Neuronal stem cell (in vitro differentiated cells): ENCODE measurements around the gene ESYT1.

Experiments used
- DNase-seq: peaks from one replicate; pipeline ENCODE4 v3.0.0-alpha.2; 2013; ENCODE audit warnings: low spot score
- H2AFZ ChIP-seq: one replicate; pipeline ENCODE4 v1.6.1; 2013; ENCODE audit warnings: mild to moderate bottlenecking, low read length, inconsistent platforms
- H2AK5ac ChIP-seq: 2 replicates; pipeline ENCODE4 v1.6.1; 2013; ENCODE audit warnings: low read depth, mild to moderate bottlenecking, inconsistent platforms, low read length, moderate library complexity, mixed read lengths
- H2BK120ac ChIP-seq: 2 replicates; pipeline ENCODE4 v1.6.1; 2013; ENCODE audit warnings: low read depth, mild to moderate bottlenecking, inconsistent platforms, low read length, moderate library complexity, mixed read lengths
- H2BK12ac ChIP-seq: one replicate; pipeline ENCODE4 v1.6.1; 2013; ENCODE audit warnings: low read length, inconsistent platforms
- H2BK15ac ChIP-seq: 2 replicates; pipeline ENCODE4 v1.6.1; 2013; ENCODE audit warnings: mild to moderate bottlenecking, low read length, inconsistent platforms, mixed read lengths
- H2BK5ac ChIP-seq: one replicate; pipeline ENCODE4 v1.6.1; 2013; ENCODE audit warnings: inconsistent platforms, mild to moderate bottlenecking, low read length, moderate library complexity
- H3K14ac ChIP-seq: one replicate; pipeline ENCODE4 v1.6.1; 2013; ENCODE audit warnings: low read length, inconsistent platforms
- H3K18ac ChIP-seq: 2 replicates; pipeline ENCODE4 v1.6.1; 2013; ENCODE audit warnings: low read length, inconsistent platforms
- H3K23ac ChIP-seq: 2 replicates; pipeline ENCODE4 v1.6.1; 2013; ENCODE audit warnings: low read depth, mild to moderate bottlenecking, mixed read lengths, low read length, inconsistent platforms; ENCODE audit not compliant: poor library complexity
- H3K27ac ChIP-seq: replicated peaks from 3 replicates; pipeline ENCODE4 v1.5.1; 2013; ENCODE audit warnings: low read length, inconsistent platforms
- H3K27me3 ChIP-seq, 3 experiments: 2 replicates each; pipeline ENCODE4 v1.6.1; 2013; ENCODE audit warnings: low read length in 3 of 3, mild to moderate bottlenecking in 2 of 3, inconsistent platforms in 1 of 3, low read depth in 1 of 3, mixed read lengths in 1 of 3, moderate library complexity in 1 of 3; ENCODE audit not compliant: control insufficient read depth in 3 of 3, insufficient read depth in 3 of 3
- H3K36me3 ChIP-seq, 2 donors: replicated peaks in 1 of 2; 2 replicates each; pipeline ENCODE4 v1.6.1; 2013; ENCODE audit warnings: low read length in 2 of 2; ENCODE audit not compliant: control insufficient read depth in 2 of 2, insufficient read depth in 2 of 2
- H3K4ac ChIP-seq: 2 replicates; pipeline ENCODE4 v1.6.1; 2013; ENCODE audit warnings: inconsistent platforms, mild to moderate bottlenecking, low read length, moderate library complexity
- H3K4me1 ChIP-seq, 2 donors: 1 replicate in 1 of 2; 2 replicates in 1 of 2; pipeline ENCODE4 v1.6.1; 2013; ENCODE audit warnings: low read length in 2 of 2, low read depth in 1 of 2; ENCODE audit not compliant: control insufficient read depth in 2 of 2, insufficient read depth in 1 of 2
- H3K4me2 ChIP-seq: one replicate; pipeline ENCODE4 v1.6.1; 2013; ENCODE audit warnings: mild to moderate bottlenecking, low read length, inconsistent platforms; ENCODE audit not compliant: insufficient read depth, poor library complexity, severe bottlenecking
- H3K4me3 ChIP-seq, 2 donors: 2 replicates each; pipeline ENCODE4 v1.5.1; 2013; ENCODE audit warnings: low read length in 2 of 2, mild to moderate bottlenecking in 2 of 2, inconsistent platforms in 1 of 2, moderate library complexity in 1 of 2
- H3K79me1 ChIP-seq: one replicate; pipeline ENCODE4 v1.6.1; 2013; ENCODE audit warnings: low read depth, mild to moderate bottlenecking, inconsistent platforms, low read length, moderate library complexity
- H3K9ac ChIP-seq: one replicate; pipeline ENCODE4 v1.6.1; 2013; ENCODE audit warnings: mild to moderate bottlenecking, low read depth, low read length, inconsistent platforms; ENCODE audit not compliant: poor library complexity
- H3K9me3 ChIP-seq, 2 donors: replicated peaks in 1 of 2; 2 replicates each; pipeline versions ENCODE3 to v1.6.1; 2013; ENCODE audit warnings: low read length in 2 of 2, mild to moderate bottlenecking in 2 of 2, inconsistent platforms in 1 of 2, low read depth in 1 of 2, mixed read lengths in 1 of 2, moderate library complexity in 1 of 2; ENCODE audit not compliant: control insufficient read depth in 2 of 2, insufficient read depth in 1 of 2
- H4K8ac ChIP-seq: one replicate; pipeline ENCODE4 v1.6.1; 2013; ENCODE audit warnings: low read depth, mild to moderate bottlenecking, inconsistent platforms, low read length, moderate library complexity
- H4K91ac ChIP-seq: one replicate; pipeline ENCODE4 v1.6.1; 2013; ENCODE audit warnings: low read length, low read depth, mild to moderate bottlenecking, inconsistent platforms; ENCODE audit not compliant: poor library complexity
- WGBS, 2 donors: extraction: QIAGEN DNeasy Blood & Tissue Kit; methylation state at CpG; one replicate each; pipeline ENCODE4 v1.1.7; 2013; ENCODE audit warnings: missing lambda C conversion rate in 2 of 2, mixed read lengths in 1 of 2; ENCODE audit not compliant: insufficient read length in 2 of 2, insufficient replicate concordance in 1 of 2; ENCODE audit errors: extremely low coverage in 2 of 2; 5-methylcytosine and 5-hydroxymethylcytosine counted together

Gene ESYT1

DNA sequence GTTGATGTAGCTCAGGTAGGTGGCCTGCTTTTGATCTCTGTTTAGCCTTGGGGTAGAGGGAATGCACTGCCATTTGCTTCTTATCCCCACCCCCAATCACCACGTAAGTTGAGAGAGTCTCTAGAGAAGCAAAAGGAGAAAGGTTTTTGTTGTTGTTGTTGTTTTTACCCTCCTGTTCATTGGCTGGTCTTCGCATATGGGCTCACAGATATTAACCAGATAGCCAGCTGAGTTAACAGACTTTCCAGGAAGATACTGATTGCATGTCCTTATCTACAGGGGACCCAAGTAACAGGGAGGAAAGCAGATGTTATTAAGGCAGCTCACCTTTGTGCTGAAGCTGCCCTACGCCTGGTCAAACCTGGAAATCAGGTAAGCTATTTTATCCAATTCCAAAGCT is 20.8 kb upstream of the ESYT1 start:
- H3K18ac ChIP-seq = no peak overlapping the region
- H3K4me3 ChIP-seq = no peak overlapping the region

DNA sequence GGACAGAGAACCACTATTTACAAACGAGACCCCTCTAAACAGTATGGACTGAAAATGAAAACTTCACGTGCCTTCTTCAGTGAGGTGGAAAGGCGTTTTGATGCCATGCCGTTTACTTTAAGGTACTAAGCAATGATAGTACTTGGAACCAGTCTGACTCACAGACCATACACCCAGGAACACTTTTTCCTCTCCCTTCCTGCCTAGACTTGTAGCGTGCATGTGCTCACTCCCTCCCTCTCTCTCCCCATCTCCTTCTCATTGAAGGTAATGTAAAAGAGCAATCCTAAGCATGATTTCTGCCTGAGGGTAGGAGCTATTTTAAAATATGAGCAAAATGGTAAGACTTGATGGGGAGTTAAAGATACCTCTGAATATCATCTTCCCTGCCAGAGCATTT is 17.5 kb upstream of the ESYT1 start:
- Histone ChIP-seq H3K79me1 (peaks cover 2% of the 10 kb centered on the region), H4K91ac (no peak overlapping the region), H2BK15ac (no peak overlapping the region), H3K4me1 (peaks cover 2 to 7% of the 10 kb centered on the region in 2 donors), H4K8ac (no peak overlapping the region), H2BK120ac (no peak overlapping the region), H3K4me2 (no peak overlapping the region), H2AFZ (no peak overlapping the region), H3K4ac (no peak overlapping the region), H3K18ac (no peak overlapping the region), H2BK12ac (no peak overlapping the region), H3K9me3 (peaks cover 0 to 7% of the 10 kb centered on the region in 2 donors), H3K9ac (no peak overlapping the region), H2BK5ac (no peak overlapping the region), H3K27ac (no peak overlapping the region), H3K27me3 (no peaks in the 10 kb centered on the region), H3K14ac (no peak overlapping the region), H3K36me3 (peaks cover 47 to 87% of the 10 kb centered on the region in 2 donors), H3K23ac (no peak overlapping the region), H2AK5ac (no peak overlapping the region), H3K4me3 (no peak overlapping the region)
- no CpG with 5 or more reads among the region's 5 CpGs for WGBS, 2 donors
- no peak for DNase-seq

More for the DNA sequence above, 20.8 kb upstream of the ESYT1 start:
- H2BK15ac ChIP-seq = no peak overlapping the region
- no peaks in the 10 kb centered on the region for H3K9me3 ChIP-seq
- H3K27ac ChIP-seq = no peak overlapping the region
- peaks cover 39 to 68% of the 10 kb centered on the region in 2 donors for H3K36me3 ChIP-seq
- H3K9ac ChIP-seq = no peak overlapping the region
- no CpG with 5 or more reads among the region's 3 CpGs for WGBS, 2 donors
- no peak overlapping the region for H3K4me2 ChIP-seq
- H2AFZ ChIP-seq = no peak overlapping the region
- H2AK5ac ChIP-seq = no peak overlapping the region
- peaks cover 3 to 11% of the 10 kb centered on the region in 2 donors for H3K4me1 ChIP-seq
- H2BK12ac ChIP-seq = no peak overlapping the region
- H3K79me1 ChIP-seq = peaks cover 10% of the 10 kb centered on the region
- no peaks in the 10 kb centered on the region for H3K27me3 ChIP-seq
- no peak overlapping the region for H2BK120ac ChIP-seq
- no peak overlapping the region for H2BK5ac ChIP-seq
- H4K8ac ChIP-seq = no peak overlapping the region
- no peak overlapping the region for H3K14ac ChIP-seq
- no peak overlapping the region for H3K23ac ChIP-seq
- H3K4ac ChIP-seq = no peak overlapping the region
- H4K91ac ChIP-seq = no peak overlapping the region
- no peak for DNase-seq

DNA sequence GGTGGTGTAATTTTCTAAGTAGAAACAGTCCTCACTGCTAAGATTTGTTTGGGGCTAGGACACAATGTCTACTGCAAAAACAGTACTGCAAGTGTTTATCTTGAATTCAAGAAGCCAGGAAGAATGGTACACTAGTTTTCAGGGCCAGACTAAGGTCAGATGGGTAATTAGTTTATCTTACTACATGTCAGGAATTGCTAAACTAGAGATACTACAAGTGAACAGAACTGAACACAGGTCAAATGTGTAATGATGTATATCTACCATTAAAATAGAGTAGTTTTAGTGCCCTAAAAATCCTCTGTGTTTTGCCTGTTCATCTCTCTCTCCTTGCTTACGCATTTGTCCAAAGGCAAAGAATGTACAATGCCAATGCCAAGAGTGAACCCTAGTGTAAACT is 14.0 kb upstream of the ESYT1 start:
- DNase-seq = no peak
- H3K79me1 ChIP-seq = peaks cover 2% of the 10 kb centered on the region
- H3K18ac ChIP-seq = no peak overlapping the region
- WGBS, 2 donors = no CpG with 5 or more reads among the region's 1 CpG
- H2AFZ ChIP-seq = no peak overlapping the region
- no peak overlapping the region for H2BK15ac ChIP-seq
- H3K14ac ChIP-seq = no peak overlapping the region
- H4K8ac ChIP-seq = no peak overlapping the region
- no peak overlapping the region for H2BK120ac ChIP-seq
- no peak overlapping the region for H2BK12ac ChIP-seq
- H3K9ac ChIP-seq = no peak overlapping the region
- H3K9me3 ChIP-seq = peaks cover 0 to 7% of the 10 kb centered on the region in 2 donors
- H3K4me2 ChIP-seq = no peak overlapping the region
- H3K27ac ChIP-seq = no peak overlapping the region
- no peaks in the 10 kb centered on the region for H3K27me3 ChIP-seq
- H3K4ac ChIP-seq = no peak overlapping the region
- H3K23ac ChIP-seq = no peak overlapping the region
- no peak overlapping the region for H3K4me3 ChIP-seq
- no peak overlapping the region for H2AK5ac ChIP-seq
- H3K4me1 ChIP-seq = peaks cover 5 to 8% of the 10 kb centered on the region in 2 donors
- H2BK5ac ChIP-seq = no peak overlapping the region
- no peak overlapping the region for H4K91ac ChIP-seq
- H3K36me3 ChIP-seq = peaks cover 30 to 62% of the 10 kb centered on the region in 2 donors

DNA sequence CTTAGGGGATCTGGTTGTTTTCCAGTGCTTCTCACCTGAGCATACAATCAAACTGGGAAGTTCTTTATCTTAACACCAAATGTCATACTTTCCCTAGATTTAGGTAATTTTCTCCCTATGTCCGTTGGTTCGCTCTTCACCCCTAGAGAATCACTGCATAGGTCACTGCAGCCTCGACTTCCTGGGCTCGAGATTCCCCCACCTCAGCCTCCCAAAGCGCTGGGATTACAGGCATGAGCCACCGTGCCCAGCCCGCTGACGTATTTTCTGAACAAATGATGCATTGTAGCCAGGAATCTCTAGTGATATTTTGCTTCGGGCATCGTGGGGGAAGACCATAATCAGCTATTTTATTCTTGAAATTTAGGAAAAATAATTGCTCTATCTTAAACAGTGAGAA is 12.7 kb upstream of the ESYT1 start:
- Histone ChIP-seq H3K9me3 (peaks cover 0 to 7% of the 10 kb centered on the region in 2 donors), H3K18ac (no peak overlapping the region), H3K14ac (no peak overlapping the region), H3K9ac (no peak overlapping the region), H4K8ac (no peak overlapping the region), H3K79me1 (peaks cover 2% of the 10 kb centered on the region), H3K36me3 (peaks cover 25 to 57% of the 10 kb centered on the region in 2 donors), H4K91ac (no peak overlapping the region), H3K4me1 (peaks cover 6 to 16% of the 10 kb centered on the region in 2 donors), H3K23ac (no peak overlapping the region), H2BK15ac (no peak overlapping the region), H2AFZ (peak overlapping the region; percentile 81), H3K4ac (no peak overlapping the region), H2BK120ac (no peak overlapping the region), H3K27ac (no peak overlapping the region), H3K27me3 (no peaks in the 10 kb centered on the region), H2AK5ac (no peak overlapping the region), H3K4me2 (peak overlapping the region; percentile 51), H2BK5ac (no peak overlapping the region), H2BK12ac (no peak overlapping the region), H3K4me3 (no peak overlapping the region)
- no peak for DNase-seq
- no CpG with 5 or more reads among the region's 10 CpGs for WGBS, 2 donors
